Measurements from ENCODE around the gene KCNJ9. TPM values are rescaled to one million over a fixed set of nuclear protein-coding genes. Genes with fewer than 3 reads are reported as not detected.
A peak's percentile ranks its signal among the peaks of the same experiment; 100 is the strongest.

KCNJ9 gene
- total and polyA plus RNA-seq, 2 of the 4 experiments (the other 2 are of a cell fraction) = not detected

GRCh38 chr1:160091666-160092223, 10.4 kb downstream of the KCNJ9 start:
- DNase-seq = no peak
- BruUV-seq (replicated peaks) = no TSS peak
- no peak overlapping the region for H2BK15ac ChIP-seq (ENCODE audit: low read depth, low read length)
- TF ChIP-seq RCOR1 (IDR thresholded peaks at IDR 0.05; ENCODE audit: insufficient replicate concordance, low read length) (no peak), ELK1 (IDR thresholded peaks at IDR 0.05; ENCODE audit: borderline replicate concordance, low read depth, low read length) (no peak)
- H3K9me1 ChIP-seq (ENCODE audit: insufficient read depth, low read length) = no peaks in the 10 kb centered on the region
- no peak overlapping the region for H2BK20ac ChIP-seq (ENCODE audit: low read depth, low read length)
- no peak overlapping the region for H4K8ac ChIP-seq (ENCODE audit: low read depth in 2 of 2, low read length in 2 of 2)
- H3K56ac ChIP-seq (ENCODE audit: extremely low read depth, insufficient read depth, low read length) = no peak overlapping the region
- no peak overlapping the region for H4K91ac ChIP-seq (ENCODE audit: insufficient read depth, low read depth, low read length)
- H3K36me3 ChIP-seq (ENCODE audit: control insufficient read depth, insufficient read depth, low read length) = peaks cover 8% of the 10 kb centered on the region
- no peak overlapping the region for H3K4me3 ChIP-seq (ENCODE audit: insufficient read depth, low read depth, low read length)
- no peak overlapping the region for H2BK5ac ChIP-seq (ENCODE audit: low read depth, low read length, poor library complexity, severe bottlenecking)
- no peak overlapping the region for H3K4ac ChIP-seq (ENCODE audit: low read depth, low read length)
- no peak overlapping the region for H3K9ac ChIP-seq (ENCODE audit: low read depth, low read length)
- H3K27me3 ChIP-seq (ENCODE audit: control insufficient read depth, insufficient read depth, low read length) = no peaks in the 10 kb centered on the region
- H2AK9ac ChIP-seq (replicated peaks; ENCODE audit: low read depth, low read length, poor library complexity) = no peak overlapping the region
- H3K4me1 ChIP-seq (ENCODE audit: control insufficient read depth, insufficient read depth, low read length) = no peaks in the 10 kb centered on the region; the same call in 1 of the 2 replicates
- in situ Hi-C loops (cut with MboI; ENCODE audit: low sequenced_read_pairs) = loop anchor here (10.0 kb wide), 1 partner anchor 263 kb away; no protein-coding TSS in a partner anchor
- no peak for ATAC-seq (ENCODE audit: low read depth)
- POLR2A ChIA-PET (ENCODE audit: unreplicated experiment) = no interaction called here
- H2AFZ ChIP-seq (replicated peaks; ENCODE audit: low read length, poor library complexity) = peak overlapping the region; percentile 23
- H2AK5ac ChIP-seq (ENCODE audit: low read depth, low read length) = no peak overlapping the region
- H3K14ac ChIP-seq (replicated peaks; ENCODE audit: low read depth, low read length) = no peak overlapping the region
- H4K5ac ChIP-seq (ENCODE audit: low read depth, low read length) = no peak overlapping the region
- H3K23ac ChIP-seq (ENCODE audit: low read depth, low read length) = no peak overlapping the region
- no CpG with 5 or more reads among the region's 5 CpGs for WGBS, 2 experiments (ENCODE audit: extremely low coverage in 2 of 2, insufficient read length in 1 of 2)
- H3K27ac ChIP-seq (ENCODE audit: insufficient read depth, low read length) = no peak overlapping the region
- peaks cover 0 to 11% of the 10 kb centered on the region in 2 experiments; a peak in 2 of 4 replicates for H3K79me1 ChIP-seq (ENCODE audit: low read depth in 1 of 2, low read length in 2 of 2)
- no peak overlapping the region for H2BK120ac ChIP-seq (ENCODE audit: low read depth, low read length)
- H3K9me3 ChIP-seq (ENCODE audit: control insufficient read depth, insufficient read depth, low read length) = no peaks in the 10 kb centered on the region
- H3K18ac ChIP-seq (ENCODE audit: low read depth, low read length) = no peak overlapping the region
- intact Hi-C loops (cut with micrococcal nuclease) = no loop called here
- CTCF ChIA-PET = no interaction called here
- H4K20me1 ChIP-seq (ENCODE audit: insufficient read depth, low read length) = 0 out of 2 replicates have a peak, but pooled peaks cover 5% of the 10 kb centered on the region
- dilution Hi-C loops (cut with HindIII; ENCODE audit: low sequenced_read_pairs, unreplicated experiment) = no loop called here
- no peak overlapping the region for H3K4me2 ChIP-seq (ENCODE audit: low read depth, low read length)

All from IMR-90 (cell line).